Stimulated activated CD4-positive, alpha-beta T cell treated with anti-CD3 and anti-CD28 coated beads, Interleukin-2, amount 100 ng/mL, for 4 hours (primary cell): ENCODE results near the gene ACACB.

ENCODE experiments used
- DNase-seq: peaks from one replicate; pipeline ENCODE4 v3.0.0-alpha.2; 2020; ENCODE audit warnings: low read depth

Gene ACACB

GRCh38 chr12:109221277-109221931, 105.0 kb downstream of the ACACB start:
- DNase-seq: no peak

- no peak for DNase-seq
These were observed 105.7 kb downstream of the ACACB start for GRCh38 chr12:109222062-109222461.

- no peak for DNase-seq
These were observed 106.1 kb downstream of the ACACB start for GRCh38 chr12:109222496-109222895.

- no peak for DNase-seq
These were observed 106.8 kb downstream of the ACACB start for GRCh38 chr12:109223211-109223610.

- no peak for DNase-seq
These were observed 107.5 kb downstream of the ACACB start for GRCh38 chr12:109223868-109224267.

- no peak for DNase-seq
These were observed 112.3 kb downstream of the ACACB start for GRCh38 chr12:109228664-109229063.

- DNase-seq: no peak
These were observed 113.8 kb downstream of the ACACB start for GRCh38 chr12:109230193-109230592.

- no peak for DNase-seq
These were observed 116.3 kb downstream of the ACACB start for GRCh38 chr12:109232731-109233130.

GRCh38 chr12:109234012-109234411, 117.6 kb downstream of the ACACB start:
- no peak for DNase-seq

GRCh38 chr12:109236257-109236656, 119.9 kb downstream of the ACACB start:
- no peak for DNase-seq

GRCh38 chr12:109239179-109239578, 122.8 kb downstream of the ACACB start:
- DNase-seq: no peak

- no peak for DNase-seq
These were observed 123.3 kb downstream of the ACACB start for GRCh38 chr12:109239691-109240090.

- no peak for DNase-seq
These were observed 124.0 kb downstream of the ACACB start for GRCh38 chr12:109240365-109240764.

GRCh38 chr12:109241936-109242335, 125.5 kb downstream of the ACACB start:
- no peak for DNase-seq

GRCh38 chr12:109244073-109244472, 127.7 kb downstream of the ACACB start:
- DNase-seq: no peak

GRCh38 chr12:109246221-109246620, 129.8 kb downstream of the ACACB start:
- DNase-seq: no peak

- DNase-seq: no peak
These were observed 131.7 kb downstream of the ACACB start for GRCh38 chr12:109247831-109248654.

- no peak for DNase-seq
These were observed 134.1 kb downstream of the ACACB start for GRCh38 chr12:109250523-109250922.

GRCh38 chr12:109252799-109253198, 136.4 kb downstream of the ACACB start:
- no peak for DNase-seq

- no peak for DNase-seq
These were observed 137.6 kb downstream of the ACACB start for GRCh38 chr12:109253913-109254544.

GRCh38 chr12:109255377-109255776, 139.0 kb downstream of the ACACB start:
- DNase-seq: no peak

GRCh38 chr12:109256011-109256410, 139.6 kb downstream of the ACACB start:
- no peak for DNase-seq

GRCh38 chr12:109258201-109258600, 141.8 kb downstream of the ACACB start:
- DNase-seq: no peak
